Erythroblast (primary cell): ENCODE measurements around the gene THBS3.
"Not testable (repeated sequence)": the region's sequence is repeated elsewhere in the genome, so short reads cannot be mapped to it uniquely, and the experiment has no call there.

Experiments
- DNase-seq, 2 experiments: peaks; one replicate each; lab custom pipeline; 2025; lab: John Stamatoyannopoulos, UW
- GATA1 ChIP-seq: IDR thresholded peaks from 2 replicates; pipeline ENCODE4 v1.6.1; 2011; ENCODE audit warnings: low read depth, mild to moderate bottlenecking, control low read depth, low read length, moderate library complexity
- POLR2A ChIP-seq: IDR thresholded peaks from 2 replicates; pipeline ENCODE4 v1.6.1; 2011; ENCODE audit warnings: mild to moderate bottlenecking, low read length

Gene THBS3

DNA sequence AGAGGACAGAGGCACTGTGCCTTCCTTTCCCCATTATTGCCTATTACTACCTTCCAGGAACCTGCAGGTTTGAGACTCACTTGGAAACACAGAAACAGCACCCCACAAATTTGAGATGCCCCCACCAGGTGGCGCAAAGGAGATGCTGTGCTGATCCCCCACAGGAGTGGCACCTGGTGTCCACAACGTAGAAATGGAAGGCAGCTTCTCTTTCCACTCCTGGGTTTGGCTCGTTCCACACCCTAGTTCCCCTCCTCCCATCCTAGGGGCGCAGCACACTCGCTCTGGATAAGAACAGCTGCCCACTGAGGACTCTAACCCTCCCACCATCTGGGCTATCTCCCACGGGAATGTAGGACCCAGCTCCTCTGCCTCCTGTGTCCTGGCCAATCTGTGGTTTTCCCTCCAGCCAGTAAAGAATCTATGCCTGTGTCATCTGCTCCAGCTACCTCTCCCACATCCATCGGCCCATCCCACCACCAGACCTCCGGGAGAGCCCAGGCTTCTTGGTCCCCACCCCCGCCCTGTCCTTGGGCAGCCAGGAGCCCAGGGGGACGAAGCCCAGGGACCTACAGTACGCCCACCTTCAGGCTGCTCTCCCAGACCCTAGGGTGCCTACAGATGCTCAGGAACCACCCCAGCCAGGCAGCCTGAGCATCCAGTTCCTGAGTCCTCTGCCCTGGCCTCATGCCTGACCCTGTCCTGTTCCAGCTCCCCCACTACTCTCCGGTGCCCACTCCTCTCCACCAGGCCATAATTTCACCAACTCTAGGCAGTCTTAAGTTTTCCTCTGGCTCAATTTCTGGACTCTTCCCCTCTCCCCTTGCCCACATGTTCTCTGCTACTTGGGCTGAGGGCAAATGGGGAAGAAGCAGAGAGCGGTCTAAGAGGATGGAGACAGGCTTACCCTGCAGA, 549 bp downstream of the THBS3 start:
- TF ChIP-seq GATA1: no peak
- TF ChIP-seq POLR2A: peak; percentile 39

DNA sequence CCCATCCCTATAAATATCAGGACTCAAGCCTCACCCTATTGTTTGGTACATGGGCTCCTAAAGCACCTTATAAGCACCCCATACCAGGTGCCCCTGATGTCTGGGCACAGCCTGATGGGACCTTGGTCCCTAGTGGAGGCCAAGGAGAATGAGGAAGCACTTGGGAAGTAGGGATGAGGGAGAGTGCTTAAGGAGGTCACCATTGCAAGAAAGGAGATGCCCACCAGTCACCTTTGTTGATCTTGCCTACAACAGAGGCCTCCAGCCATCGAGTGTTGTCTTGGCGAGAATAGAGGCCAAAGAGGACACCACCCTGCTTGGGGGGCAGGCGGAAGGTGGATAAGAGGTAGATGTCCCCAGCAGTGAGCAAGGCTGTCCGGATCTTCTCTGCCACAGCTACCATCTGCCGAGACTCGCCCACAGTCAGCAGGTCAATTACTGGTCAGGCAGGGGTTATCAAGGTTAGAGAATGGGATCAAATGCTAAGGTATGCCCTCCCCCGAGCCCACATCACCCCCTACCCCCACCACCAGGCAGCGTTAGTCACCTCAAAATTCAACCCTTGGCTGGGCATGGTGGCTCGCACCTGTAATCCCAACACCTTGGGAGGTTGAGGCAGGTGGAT, 1.6 kb downstream of the THBS3 start:
- no peak for TF ChIP-seq GATA1
- no peak for TF ChIP-seq POLR2A
- DNase-seq: no peak

More for the DNA sequence above, 549 bp downstream of the THBS3 start:
- peak; percentile 87 to 93 for DNase-seq

- no peak for TF ChIP-seq GATA1
- TF ChIP-seq POLR2A: peak; percentile 11
- no peak for DNase-seq
Measured at GRCh38 chr1:155205035-155205434, 2.7 kb downstream of the THBS3 start.

- DNase-seq: no peak
- TF ChIP-seq GATA1 (no peak), POLR2A (no peak)
Measured at GRCh38 chr1:155202731-155203515, 4.8 kb downstream of the THBS3 start.

DNA sequence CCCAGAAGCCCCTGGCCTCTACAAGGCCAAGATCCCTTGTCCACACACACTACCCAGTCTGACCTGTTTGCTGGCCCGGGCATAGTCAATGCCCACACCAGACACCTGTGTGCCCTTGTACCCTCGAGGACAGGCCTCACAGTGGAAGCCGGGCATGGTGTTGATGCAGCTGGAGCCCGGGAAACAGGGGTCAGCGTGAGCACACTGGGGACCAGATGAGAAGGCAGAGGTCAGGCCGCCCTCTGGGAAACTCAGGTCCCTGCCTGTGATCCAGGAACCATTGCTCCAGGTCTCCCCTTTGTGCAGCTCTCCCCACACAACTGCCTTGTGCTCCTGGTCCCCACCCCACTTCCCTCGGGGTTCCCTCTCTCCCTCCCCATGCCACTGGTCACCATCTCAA, 5.5 kb downstream of the THBS3 start:
- DNase-seq: no peak
- TF ChIP-seq POLR2A (no peak), GATA1 (no peak)

DNA sequence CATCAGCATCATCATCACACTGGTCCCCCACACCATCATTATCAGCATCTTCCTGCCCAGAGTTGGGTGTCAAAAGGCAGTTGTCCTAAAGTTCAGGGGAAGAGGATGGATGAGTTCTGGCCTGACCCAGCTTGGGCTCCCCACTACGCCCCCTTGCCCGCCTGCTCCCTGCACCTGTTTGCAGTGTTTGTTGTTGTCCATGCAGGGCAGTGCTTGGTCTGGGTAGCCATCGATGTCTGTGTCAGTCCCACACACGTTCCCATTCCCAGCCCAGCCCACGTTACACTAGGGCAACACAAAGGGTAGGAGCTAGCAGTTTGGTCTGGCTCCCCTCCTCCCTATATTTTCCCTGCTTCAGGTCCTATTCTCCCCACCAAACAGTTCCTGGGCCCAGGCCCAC, 6.8 kb downstream of the THBS3 start:
- no peak for DNase-seq
- TF ChIP-seq POLR2A: no peak
- TF ChIP-seq GATA1: no peak

DNA sequence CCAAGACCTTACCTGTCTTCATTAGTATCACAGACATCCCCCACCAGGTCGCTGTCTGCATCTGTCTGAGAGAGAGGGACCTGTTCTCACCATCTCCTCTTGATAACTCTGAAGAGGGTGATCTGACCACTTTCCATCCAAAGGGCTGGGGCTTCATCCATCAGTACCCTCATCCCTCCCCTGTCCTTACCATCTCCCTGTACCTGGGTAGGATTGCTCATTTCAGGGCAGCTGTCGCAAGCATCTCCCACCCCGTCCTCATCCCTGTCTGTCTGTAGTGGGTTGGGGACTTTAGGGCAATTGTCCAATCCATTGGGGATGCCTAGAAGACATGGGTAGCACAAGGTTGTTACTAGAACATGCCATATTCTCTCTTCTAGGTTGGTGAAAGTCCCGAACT, 7.9 kb downstream of the THBS3 start:
- no peak for DNase-seq
- TF ChIP-seq GATA1 (no peak), POLR2A (peak; percentile 38)

GRCh38 chr1:155198547-155198906, 9.2 kb downstream of the THBS3 start:
- TF ChIP-seq GATA1 (no peak), POLR2A (no peak)
- no peak for DNase-seq

DNA sequence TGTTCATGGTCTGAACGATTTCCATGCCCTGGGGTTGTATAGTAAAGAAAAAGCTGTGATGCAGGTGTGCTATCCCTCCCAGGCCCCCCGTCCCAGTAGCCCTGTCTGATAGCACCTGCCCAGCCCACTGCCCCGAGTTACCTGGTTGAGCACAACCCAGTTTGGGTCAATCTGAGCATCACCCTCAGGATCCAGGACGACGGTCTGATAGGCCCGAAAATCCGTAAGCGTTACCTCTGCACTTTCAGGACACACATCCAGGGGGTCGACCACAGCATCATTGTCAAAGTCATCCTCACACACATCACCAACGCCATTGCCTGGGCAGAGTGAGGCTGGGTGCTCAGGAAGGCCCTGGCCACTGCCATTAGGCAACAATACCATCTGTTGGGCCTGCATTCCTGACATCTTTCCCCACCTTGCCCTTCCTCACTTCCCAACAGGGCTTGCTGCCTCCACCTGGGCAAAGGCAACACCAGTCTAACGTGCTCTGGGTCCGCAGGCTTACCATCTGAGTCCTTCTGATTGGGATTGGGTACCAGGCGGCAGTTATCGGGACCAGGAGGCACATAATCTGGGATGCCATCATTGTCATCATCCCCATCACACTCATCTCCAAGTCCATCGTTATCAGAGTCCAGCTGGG, 9.7 kb downstream of the THBS3 start:
- DNase-seq: no peak
- TF ChIP-seq POLR2A (no peak), GATA1 (no peak)

DNA sequence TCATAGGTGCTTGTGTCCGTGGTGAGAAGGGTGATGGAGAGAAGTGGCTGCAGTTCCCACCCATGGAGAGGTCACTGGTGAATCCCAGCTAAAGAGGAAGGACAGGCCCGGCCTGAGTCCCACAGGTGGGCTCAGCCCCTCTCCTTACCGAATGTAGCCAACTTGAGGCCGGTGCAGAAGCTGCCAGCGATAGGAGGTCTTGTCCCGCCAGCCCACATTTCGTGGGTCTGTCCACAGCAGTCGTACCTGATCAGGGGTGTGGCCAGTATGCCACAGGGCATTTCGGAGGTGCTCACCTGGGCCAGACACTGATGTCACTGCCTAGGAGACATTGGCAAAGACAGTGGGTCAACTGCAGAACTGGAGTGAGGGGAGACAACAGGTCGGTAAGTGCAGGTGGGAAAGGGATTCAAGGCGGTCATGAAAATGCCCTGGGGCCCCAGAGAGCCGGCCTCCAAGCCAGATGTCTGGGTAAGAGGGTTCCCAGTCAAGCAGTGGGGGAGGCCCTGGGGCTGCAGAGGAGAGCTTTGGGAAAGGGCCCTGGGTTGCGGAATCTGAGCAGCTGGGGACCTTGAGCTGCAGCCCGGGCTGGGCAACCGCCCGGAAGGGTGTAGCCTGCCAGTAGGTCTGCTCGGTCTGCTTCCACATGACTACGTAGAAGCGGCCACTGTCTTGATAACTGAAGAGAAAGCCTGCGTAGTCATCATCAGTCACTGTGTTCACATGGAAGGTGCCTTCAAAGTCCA, 10.6 kb downstream of the THBS3 start:
- TF ChIP-seq GATA1: no peak
- TF ChIP-seq POLR2A: no peak
- no peak for DNase-seq

- no peak for DNase-seq
- TF ChIP-seq GATA1 (no peak), POLR2A (no peak)
Measured at GRCh38 chr1:155196103-155196892, 11.4 kb downstream of the THBS3 start.

DNA sequence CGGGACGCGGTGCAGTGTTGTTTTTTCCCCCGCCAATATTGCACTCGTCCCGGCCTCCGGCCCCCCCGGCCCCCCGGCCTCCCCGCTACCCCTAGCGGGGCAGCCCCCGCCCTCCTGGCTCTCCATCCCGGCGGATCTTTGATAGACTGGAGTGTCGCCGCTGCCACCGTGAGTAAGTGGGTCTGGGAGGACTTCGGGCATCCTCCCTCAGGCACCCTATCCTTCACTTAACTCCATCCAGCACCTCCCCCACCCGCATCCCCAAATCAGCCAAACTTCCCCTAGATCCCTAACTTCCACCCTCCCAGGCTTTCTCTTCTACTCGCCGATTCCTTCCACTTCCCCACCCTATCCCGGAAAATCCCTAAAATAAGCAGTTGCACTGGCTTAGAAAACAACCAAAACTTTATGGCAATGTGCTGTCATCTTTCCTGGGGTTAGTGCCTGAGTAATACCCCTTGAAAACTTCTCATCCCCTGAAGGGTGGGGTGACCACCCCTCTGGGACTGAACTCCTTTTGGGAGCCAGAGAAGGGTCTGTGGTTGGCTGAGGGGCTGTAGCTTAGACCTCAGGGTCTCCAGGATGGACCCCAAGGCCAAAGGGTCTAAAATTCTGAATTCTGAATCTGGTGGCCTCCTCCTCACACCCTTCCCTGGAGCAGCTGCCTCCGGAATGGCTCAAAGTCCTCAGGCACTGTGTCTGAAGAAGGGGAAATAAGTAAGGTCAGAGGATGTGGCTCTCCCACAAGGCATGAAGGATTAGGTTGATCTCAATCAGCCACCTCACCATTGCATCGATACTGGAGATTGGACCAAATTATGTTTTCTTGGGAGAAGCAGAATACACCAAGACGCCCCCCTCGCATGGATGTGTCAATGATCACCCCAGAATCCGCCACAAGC, 12.2 kb downstream of the THBS3 start:
- TF ChIP-seq POLR2A (no peak), GATA1 (no peak)
- DNase-seq: no peak

- not testable (repeated sequence) for DNase-seq
Measured at GRCh38 chr1:155193991-155194240, 13.8 kb downstream of the THBS3 start.
